ENCODE results near the gene BCAN. TPM values are rescaled to one million over a fixed set of nuclear protein-coding genes. Genes with fewer than 3 reads are reported as not detected.

BCAN gene
- total and polyA plus RNA-seq, 2 experiments from 2014 or later = 2.3 to 5.5 TPM

DNA sequence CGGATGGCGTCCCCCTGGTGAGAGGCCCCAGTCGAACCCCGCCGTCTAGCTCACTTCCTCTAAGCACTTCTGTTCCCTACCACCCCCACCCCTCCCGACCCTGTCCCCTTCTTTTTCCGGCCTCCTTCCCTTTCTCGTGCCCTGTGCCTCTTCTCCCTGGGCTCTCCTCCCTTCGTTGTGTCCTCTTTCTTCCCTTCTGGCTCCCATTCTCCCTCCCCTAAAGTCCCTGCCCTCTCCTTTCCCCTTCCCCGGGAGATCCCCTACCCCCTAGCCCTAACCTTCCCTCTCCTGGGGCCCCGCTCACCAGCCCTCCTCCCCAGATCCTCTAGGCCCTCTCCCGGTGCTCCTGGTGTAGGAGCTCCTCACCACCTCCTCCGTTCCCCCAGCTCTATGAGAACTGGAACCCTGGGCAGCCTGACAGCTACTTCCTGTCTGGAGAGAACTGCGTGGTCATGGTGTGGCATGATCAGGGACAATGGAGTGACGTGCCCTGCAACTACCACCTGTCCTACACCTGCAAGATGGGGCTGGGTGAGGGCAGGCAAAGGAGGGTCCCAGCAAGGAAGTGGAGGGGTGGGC, 15.9 kb downstream of the BCAN start (continued):
- TF ChIP-seq JUNB (IDR thresholded peaks at IDR 0.05; ENCODE audit: unreplicated experiment) = no peak

- Mint-ChIP-seq H3K27ac (no peak overlapping the region), H3K4me3 (no peak overlapping the region), H3K27me3 (ENCODE audit: insufficient read depth, low read depth, poor library complexity) (peaks cover 53% of the 10 kb centered on the region), H3K4me1 (peaks cover 66% of the 10 kb centered on the region), H3K9me3 (no peaks in the 10 kb centered on the region; the same call in 2 of the 3 replicates), H3K36me3 (ENCODE audit: low read depth) (peaks cover 2% of the 10 kb centered on the region; the same call in 1 of the 3 replicates)
- DNase-seq (ENCODE audit: low spot score) = no peak
- Histone ChIP-seq H3K4me1 (ENCODE audit: insufficient read depth) (peaks cover 50% of the 10 kb centered on the region), H3F3A (replicated peaks; ENCODE audit: low read depth) (peaks cover 24% of the 10 kb centered on the region; the same call in 1 of the 2 replicates), H4K20me1 (replicated peaks; ENCODE audit: insufficient read depth) (no peaks in the 10 kb centered on the region), H3K79me2 (replicated peaks; ENCODE audit: insufficient read depth) (no peaks in the 10 kb centered on the region), H3K4me3 (no peak overlapping the region), H3K4me2 (no peak overlapping the region), H2AFZ (no peak overlapping the region), H3K27me3 (ENCODE audit: insufficient read depth) (peaks cover 62% of the 10 kb centered on the region), H3K9me2 (ENCODE audit: insufficient read depth) (no peaks in the 10 kb centered on the region), H3K27ac (ENCODE audit: low read depth) (no peak overlapping the region), H3K36me3 (ENCODE audit: insufficient read depth) (no peaks in the 10 kb centered on the region)
- no peak for ATAC-seq
- no peak for TF ChIP-seq CREB1 (CRISPR knock-in tag; IDR thresholded peaks at IDR 0.05; ENCODE audit: low read depth)
- TF ChIP-seq, protein P1, sequence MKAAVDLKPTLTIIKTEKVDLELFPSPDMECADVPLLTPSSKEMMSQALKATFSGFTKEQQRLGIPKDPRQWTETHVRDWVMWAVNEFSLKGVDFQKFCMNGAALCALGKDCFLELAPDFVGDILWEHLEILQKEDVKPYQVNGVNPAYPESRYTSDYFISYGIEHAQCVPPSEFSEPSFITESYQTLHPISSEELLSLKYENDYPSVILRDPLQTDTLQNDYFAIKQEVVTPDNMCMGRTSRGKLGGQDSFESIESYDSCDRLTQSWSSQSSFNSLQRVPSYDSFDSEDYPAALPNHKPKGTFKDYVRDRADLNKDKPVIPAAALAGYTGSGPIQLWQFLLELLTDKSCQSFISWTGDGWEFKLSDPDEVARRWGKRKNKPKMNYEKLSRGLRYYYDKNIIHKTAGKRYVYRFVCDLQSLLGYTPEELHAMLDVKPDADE (IDR thresholded peaks at IDR 0.05) = no peak
- TF ChIP-seq, protein P2, sequence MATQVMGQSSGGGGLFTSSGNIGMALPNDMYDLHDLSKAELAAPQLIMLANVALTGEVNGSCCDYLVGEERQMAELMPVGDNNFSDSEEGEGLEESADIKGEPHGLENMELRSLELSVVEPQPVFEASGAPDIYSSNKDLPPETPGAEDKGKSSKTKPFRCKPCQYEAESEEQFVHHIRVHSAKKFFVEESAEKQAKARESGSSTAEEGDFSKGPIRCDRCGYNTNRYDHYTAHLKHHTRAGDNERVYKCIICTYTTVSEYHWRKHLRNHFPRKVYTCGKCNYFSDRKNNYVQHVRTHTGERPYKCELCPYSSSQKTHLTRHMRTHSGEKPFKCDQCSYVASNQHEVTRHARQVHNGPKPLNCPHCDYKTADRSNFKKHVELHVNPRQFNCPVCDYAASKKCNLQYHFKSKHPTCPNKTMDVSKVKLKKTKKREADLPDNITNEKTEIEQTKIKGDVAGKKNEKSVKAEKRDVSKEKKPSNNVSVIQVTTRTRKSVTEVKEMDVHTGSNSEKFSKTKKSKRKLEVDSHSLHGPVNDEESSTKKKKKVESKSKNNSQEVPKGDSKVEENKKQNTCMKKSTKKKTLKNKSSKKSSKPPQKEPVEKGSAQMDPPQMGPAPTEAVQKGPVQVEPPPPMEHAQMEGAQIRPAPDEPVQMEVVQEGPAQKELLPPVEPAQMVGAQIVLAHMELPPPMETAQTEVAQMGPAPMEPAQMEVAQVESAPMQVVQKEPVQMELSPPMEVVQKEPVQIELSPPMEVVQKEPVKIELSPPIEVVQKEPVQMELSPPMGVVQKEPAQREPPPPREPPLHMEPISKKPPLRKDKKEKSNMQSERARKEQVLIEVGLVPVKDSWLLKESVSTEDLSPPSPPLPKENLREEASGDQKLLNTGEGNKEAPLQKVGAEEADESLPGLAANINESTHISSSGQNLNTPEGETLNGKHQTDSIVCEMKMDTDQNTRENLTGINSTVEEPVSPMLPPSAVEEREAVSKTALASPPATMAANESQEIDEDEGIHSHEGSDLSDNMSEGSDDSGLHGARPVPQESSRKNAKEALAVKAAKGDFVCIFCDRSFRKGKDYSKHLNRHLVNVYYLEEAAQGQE (IDR thresholded peaks at IDR 0.05; ENCODE audit: unreplicated experiment) = no peak
- no peak for TF ChIP-seq NANOG (IDR thresholded peaks at IDR 0.05; ENCODE audit: borderline replicate concordance)
- no peak for TF ChIP-seq CTCF (conservative IDR thresholded peaks at IDR 0.05; ENCODE audit: low read depth in 2 of 2)
Observed at GRCh38 chr1:156658496-156658895, 16.6 kb downstream of the BCAN start.

All from GM23338 (cell line).